ENCODE results near the gene NGB. TPM values are rescaled to one million over a fixed set of nuclear protein-coding genes. Genes with fewer than 3 reads are reported as not detected.

NGB gene
- total RNA-seq, 2 donors from 2014 or later: 0.33 TPM; not detected in 1

DNA sequence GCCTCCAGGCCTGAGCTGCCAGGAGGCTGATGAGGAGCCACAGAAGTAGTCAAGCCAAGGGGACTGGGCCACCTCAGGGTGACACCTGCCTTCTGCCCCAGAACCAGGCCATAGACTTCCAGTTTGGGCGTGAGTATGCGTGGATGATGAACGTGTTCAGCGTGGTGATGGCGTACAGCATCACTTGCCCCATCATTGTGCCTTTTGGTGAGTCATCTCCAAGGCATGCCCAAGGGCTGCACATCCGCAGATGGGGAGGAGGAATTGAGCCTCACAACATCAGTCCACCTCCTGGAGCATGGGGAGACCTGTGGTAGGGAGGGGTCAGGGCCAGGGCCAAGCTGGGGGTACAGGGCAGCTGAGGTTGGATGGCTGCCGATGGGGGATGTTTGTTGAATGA is 22.3 kb downstream of the NGB start:
- H3K36me3 ChIP-seq (replicated peaks in 1 of 2; ENCODE audit: insufficient read depth in 1 of 2, low read depth in 2 of 2): no peaks in the 10 kb centered on the region
- no peaks in the 10 kb centered on the region for H3K9me3 ChIP-seq
- H3K27ac ChIP-seq: no peak overlapping the region
- ATAC-seq (no peak), DNase-seq (no peak)
- intact Hi-C loops (cut with DNase I): no loop called here
- no peaks in the 10 kb centered on the region for H3K4me1 ChIP-seq
- WGBS, 2 donors: 86 to 92% methylated on average over 2 to 6 of the region's 7 CpGs
- TF ChIP-seq, protein P1, sequence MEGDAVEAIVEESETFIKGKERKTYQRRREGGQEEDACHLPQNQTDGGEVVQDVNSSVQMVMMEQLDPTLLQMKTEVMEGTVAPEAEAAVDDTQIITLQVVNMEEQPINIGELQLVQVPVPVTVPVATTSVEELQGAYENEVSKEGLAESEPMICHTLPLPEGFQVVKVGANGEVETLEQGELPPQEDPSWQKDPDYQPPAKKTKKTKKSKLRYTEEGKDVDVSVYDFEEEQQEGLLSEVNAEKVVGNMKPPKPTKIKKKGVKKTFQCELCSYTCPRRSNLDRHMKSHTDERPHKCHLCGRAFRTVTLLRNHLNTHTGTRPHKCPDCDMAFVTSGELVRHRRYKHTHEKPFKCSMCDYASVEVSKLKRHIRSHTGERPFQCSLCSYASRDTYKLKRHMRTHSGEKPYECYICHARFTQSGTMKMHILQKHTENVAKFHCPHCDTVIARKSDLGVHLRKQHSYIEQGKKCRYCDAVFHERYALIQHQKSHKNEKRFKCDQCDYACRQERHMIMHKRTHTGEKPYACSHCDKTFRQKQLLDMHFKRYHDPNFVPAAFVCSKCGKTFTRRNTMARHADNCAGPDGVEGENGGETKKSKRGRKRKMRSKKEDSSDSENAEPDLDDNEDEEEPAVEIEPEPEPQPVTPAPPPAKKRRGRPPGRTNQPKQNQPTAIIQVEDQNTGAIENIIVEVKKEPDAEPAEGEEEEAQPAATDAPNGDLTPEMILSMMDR (IDR thresholded peaks at IDR 0.05): no peak
- no peak for TF ChIP-seq POLR2A (IDR thresholded peaks at IDR 0.05)
- H3K27me3 ChIP-seq: no peaks in the 10 kb centered on the region
- H3K4me3 ChIP-seq: no peak overlapping the region

DNA sequence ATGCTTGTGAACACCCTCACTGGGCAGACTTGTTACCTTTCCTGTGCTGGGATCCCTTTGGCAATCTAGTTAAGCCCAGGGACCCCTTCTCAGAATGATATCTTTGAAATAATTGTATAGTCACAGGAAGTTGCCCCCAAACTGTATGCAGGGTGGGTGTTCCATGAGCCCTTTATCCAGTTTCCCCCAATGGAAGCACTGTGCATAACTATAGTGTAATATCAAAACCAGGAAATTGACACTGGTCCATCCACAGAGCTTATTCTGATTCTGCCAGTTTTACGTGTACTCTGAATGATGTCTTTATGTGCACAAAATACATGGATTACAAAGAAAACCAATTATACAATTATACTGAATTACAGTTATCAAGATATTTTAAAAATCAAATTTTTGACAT is 24.2 kb downstream of the NGB start:
- Histone ChIP-seq H3K36me3 (replicated peaks in 1 of 2; ENCODE audit: insufficient read depth in 1 of 2, low read depth in 2 of 2) (no peaks in the 10 kb centered on the region), H3K27me3 (no peaks in the 10 kb centered on the region), H3K27ac (no peak overlapping the region), H3K4me1 (no peaks in the 10 kb centered on the region), H3K4me3 (no peak overlapping the region), H3K9me3 (no peaks in the 10 kb centered on the region)
- no peak for ATAC-seq
- TF ChIP-seq POLR2A (IDR thresholded peaks at IDR 0.05): no peak
- TF ChIP-seq, protein P1 (IDR thresholded peaks at IDR 0.05): no peak
- WGBS, 2 donors: 93 to 95% methylated on average over 1 of the region's 1 CpG
- DNase-seq: no peak
- intact Hi-C loops (cut with DNase I): no loop called here

DNA sequence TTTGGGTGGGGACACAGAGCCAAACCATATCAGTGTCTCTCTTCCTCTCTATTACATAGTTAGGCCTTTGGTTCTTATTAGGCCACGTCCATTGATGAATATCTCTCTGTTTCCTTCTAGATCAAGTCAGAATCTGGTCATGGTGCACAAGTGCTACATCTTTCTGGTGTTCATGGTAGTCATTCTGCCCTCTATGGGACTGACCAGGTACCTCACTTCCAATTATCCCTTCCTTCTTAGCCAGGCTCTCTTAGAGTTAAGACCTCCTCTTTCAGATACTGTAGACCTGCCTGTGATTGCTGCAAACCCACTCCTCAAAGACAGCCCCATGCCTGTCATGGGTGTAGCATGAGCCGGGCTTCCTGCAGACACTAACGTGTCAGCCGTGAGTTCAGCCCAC is 25.2 kb downstream of the NGB start:
- no peak for ATAC-seq
- Histone ChIP-seq H3K9me3 (no peaks in the 10 kb centered on the region), H3K27me3 (no peaks in the 10 kb centered on the region), H3K4me3 (no peak overlapping the region), H3K36me3 (replicated peaks in 1 of 2; ENCODE audit: insufficient read depth in 1 of 2, low read depth in 2 of 2) (no peaks in the 10 kb centered on the region), H3K4me1 (no peaks in the 10 kb centered on the region), H3K27ac (no peak overlapping the region)
- DNase-seq: no peak
- TF ChIP-seq, protein P1 (IDR thresholded peaks at IDR 0.05): no peak
- TF ChIP-seq POLR2A (IDR thresholded peaks at IDR 0.05): no peak
- intact Hi-C loops (cut with DNase I): no loop called here
- 75 to 80% methylated on average over 4 of the region's 4 CpGs for WGBS, 2 donors

DNA sequence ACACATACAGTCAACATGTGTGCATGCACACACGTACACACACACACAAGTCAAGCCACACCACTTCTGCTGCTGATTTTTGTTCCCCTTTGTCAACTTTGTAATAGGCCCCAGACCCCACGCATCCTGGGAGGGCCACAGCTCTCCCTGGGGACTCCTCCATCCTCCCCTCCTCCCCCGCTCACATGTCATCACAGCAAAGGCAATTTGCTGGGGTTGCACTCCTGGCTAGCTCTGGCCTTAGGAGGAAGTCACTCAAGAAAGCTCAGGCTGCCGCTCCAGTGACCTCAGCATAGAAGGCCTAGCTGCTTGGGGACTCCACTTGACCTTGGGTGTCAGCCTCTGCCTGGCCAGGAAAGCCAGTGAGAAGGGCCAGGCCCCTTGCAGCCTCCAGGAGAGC is 27.2 kb downstream of the NGB start:
- ATAC-seq: no peak
- H3K36me3 ChIP-seq (replicated peaks in 1 of 2; ENCODE audit: insufficient read depth in 1 of 2, low read depth in 2 of 2): no peaks in the 10 kb centered on the region
- intact Hi-C loops (cut with DNase I): no loop called here
- no peak overlapping the region for H3K4me3 ChIP-seq
- no peak overlapping the region for H3K27ac ChIP-seq
- no peak for DNase-seq
- H3K9me3 ChIP-seq: no peaks in the 10 kb centered on the region
- TF ChIP-seq POLR2A (IDR thresholded peaks at IDR 0.05): no peak
- TF ChIP-seq, protein P1 (IDR thresholded peaks at IDR 0.05): no peak
- 81 to 88% methylated on average over 4 of the region's 4 CpGs for WGBS, 2 donors
- no peaks in the 10 kb centered on the region for H3K4me1 ChIP-seq
- no peaks in the 10 kb centered on the region for H3K27me3 ChIP-seq

DNA sequence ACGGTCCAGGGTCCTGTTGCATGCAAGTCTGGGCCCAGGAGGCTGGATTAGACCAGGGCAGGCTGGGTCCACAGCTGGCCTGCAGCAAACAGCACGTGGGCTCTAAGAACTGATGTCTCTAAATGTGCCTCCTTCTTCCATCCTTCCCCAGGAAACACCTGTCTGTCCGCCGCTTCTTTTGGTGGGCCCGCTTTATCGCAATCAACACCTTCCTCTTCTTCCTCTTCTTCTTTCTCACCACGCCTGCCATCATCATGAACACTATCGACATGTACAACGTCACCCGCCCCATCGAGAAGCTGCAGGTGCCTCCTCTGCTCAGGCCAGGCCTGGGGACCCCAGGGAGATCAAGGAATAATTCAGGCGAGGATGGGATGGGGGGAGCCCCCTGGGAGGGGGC is 28.3 kb downstream of the NGB start:
- Histone ChIP-seq H3K27me3 (no peaks in the 10 kb centered on the region), H3K4me1 (no peaks in the 10 kb centered on the region), H3K36me3 (replicated peaks in 1 of 2; ENCODE audit: insufficient read depth in 1 of 2, low read depth in 2 of 2) (no peaks in the 10 kb centered on the region), H3K27ac (no peak overlapping the region), H3K9me3 (no peaks in the 10 kb centered on the region), H3K4me3 (no peak overlapping the region)
- no peak for TF ChIP-seq POLR2A (IDR thresholded peaks at IDR 0.05)
- TF ChIP-seq, protein P1 (IDR thresholded peaks at IDR 0.05): no peak
- intact Hi-C loops (cut with DNase I): no loop called here
- 72 to 89% methylated on average over 12 of the region's 12 CpGs for WGBS, 2 donors
- DNase-seq (no peak), ATAC-seq (no peak)
